Stomach (tissue), 4 donors: ENCODE data around the gene ATG13.

ENCODE experiments used
- CTCF ChIP-seq, 7 experiments: fragments of 450-650 bp in 4 of 7; fragments of 200-600 bp in 3 of 7; sonication (generic) in 3 of 7; IDR thresholded peaks; one replicate each; pipeline ENCODE4 v1.5.1; 2016 to 2019; ENCODE audit warnings: antibody characterized with exemption in 7 of 7, control low read depth in 2 of 7, mild to moderate bottlenecking in 1 of 7
- EP300 ChIP-seq: sonication (generic); formaldehyde crosslinking; IDR thresholded peaks from one replicate; pipeline ENCODE4 v1.6.1; 2017; ENCODE audit warnings: antibody characterized with exemption
- POLR2A ChIP-seq, 4 donors: fragments of 450-650 bp; IDR thresholded peaks; one replicate each; pipeline ENCODE4 v1.6.1; 2016; ENCODE audit warnings: antibody characterized with exemption in 4 of 4, control low read depth in 2 of 4, mild to moderate bottlenecking in 1 of 4, moderate library complexity in 1 of 4

DNA sequence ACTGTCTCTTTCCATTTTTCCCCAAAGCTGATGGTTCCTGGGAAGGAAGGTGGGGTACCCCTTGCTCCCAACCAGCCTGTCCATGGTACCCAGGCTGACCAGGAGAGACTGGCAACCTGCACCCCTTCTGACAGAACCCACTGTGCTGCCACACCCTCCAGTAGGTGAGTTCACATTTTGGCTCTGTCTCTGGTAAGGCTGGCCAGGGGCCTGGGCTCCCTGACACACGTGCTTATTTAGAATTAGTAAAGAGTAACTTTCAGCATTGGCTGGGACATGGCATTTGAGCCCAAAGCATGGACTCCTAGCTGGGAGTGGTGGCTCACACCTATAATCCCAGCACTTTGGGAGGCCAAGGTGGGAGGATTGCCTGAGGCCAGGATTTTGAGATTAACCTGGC is 48.0 kb downstream of the ATG13 start:
- TF ChIP-seq POLR2A (IDR thresholded peaks at IDR 0.05), result no peak
- no peak for TF ChIP-seq CTCF (IDR thresholded peaks at IDR 0.05)
- no peak for TF ChIP-seq EP300
